HG02973 (cell line): Measurements from ENCODE around the gene RNF126.
A peak's percentile ranks its signal among the peaks of the same experiment; 100 is the strongest.

ENCODE experiments used
- ATAC-seq: cut with Tn5 transposase; IDR thresholded peaks from one replicate; pipeline ENCODE4 v1.9.1; 2021; ENCODE audit warnings: moderate library complexity; ENCODE audit not compliant: unreplicated experiment

Gene RNF126

GRCh38 chr19:664913-665443 lies 2.0 kb upstream of the RNF126 start:
- no peak for ATAC-seq

- no peak for ATAC-seq
Measured at GRCh38 chr19:663682-664117, 686 bp upstream of the RNF126 start.

GRCh38 chr19:662207-662961 lies 630 bp downstream of the RNF126 start:
- peak; percentile 2 for ATAC-seq

GRCh38 chr19:661427-662196 lies 1.4 kb downstream of the RNF126 start:
- no peak for ATAC-seq

GRCh38 chr19:660793-661426 lies 2.1 kb downstream of the RNF126 start:
- ATAC-seq, result no peak

- ATAC-seq, result no peak
Measured at GRCh38 chr19:658916-659839, 3.8 kb downstream of the RNF126 start.

- ATAC-seq, result no peak
Measured at GRCh38 chr19:658059-658839, 4.8 kb downstream of the RNF126 start.

GRCh38 chr19:657611-658010 lies 5.4 kb downstream of the RNF126 start:
- ATAC-seq, result no peak

GRCh38 chr19:656751-657559 lies 6.1 kb downstream of the RNF126 start:
- ATAC-seq, result no peak

GRCh38 chr19:655691-656090 lies 7.3 kb downstream of the RNF126 start:
- no peak for ATAC-seq

- ATAC-seq, result no peak
Measured at GRCh38 chr19:653425-653824, 9.6 kb downstream of the RNF126 start.

GRCh38 chr19:652467-653389 lies 10.3 kb downstream of the RNF126 start:
- no peak for ATAC-seq

- no peak for ATAC-seq
Measured at GRCh38 chr19:651991-652390, 11.0 kb downstream of the RNF126 start.

- no peak for ATAC-seq
Measured at GRCh38 chr19:651114-651818, 11.7 kb downstream of the RNF126 start.

- ATAC-seq, result no peak
Measured at GRCh38 chr19:650121-650520, 12.9 kb downstream of the RNF126 start.

GRCh38 chr19:648904-649801 lies 13.9 kb downstream of the RNF126 start:
- no peak for ATAC-seq
